SW480 (cell line): ENCODE results near the gene CCDC157.

Experiments
- DNase-seq: peaks from one replicate; pipeline ENCODE4 v3.0.0-alpha.2; 2016; ENCODE audit warnings: low spot score

CCDC157 gene

DNA sequence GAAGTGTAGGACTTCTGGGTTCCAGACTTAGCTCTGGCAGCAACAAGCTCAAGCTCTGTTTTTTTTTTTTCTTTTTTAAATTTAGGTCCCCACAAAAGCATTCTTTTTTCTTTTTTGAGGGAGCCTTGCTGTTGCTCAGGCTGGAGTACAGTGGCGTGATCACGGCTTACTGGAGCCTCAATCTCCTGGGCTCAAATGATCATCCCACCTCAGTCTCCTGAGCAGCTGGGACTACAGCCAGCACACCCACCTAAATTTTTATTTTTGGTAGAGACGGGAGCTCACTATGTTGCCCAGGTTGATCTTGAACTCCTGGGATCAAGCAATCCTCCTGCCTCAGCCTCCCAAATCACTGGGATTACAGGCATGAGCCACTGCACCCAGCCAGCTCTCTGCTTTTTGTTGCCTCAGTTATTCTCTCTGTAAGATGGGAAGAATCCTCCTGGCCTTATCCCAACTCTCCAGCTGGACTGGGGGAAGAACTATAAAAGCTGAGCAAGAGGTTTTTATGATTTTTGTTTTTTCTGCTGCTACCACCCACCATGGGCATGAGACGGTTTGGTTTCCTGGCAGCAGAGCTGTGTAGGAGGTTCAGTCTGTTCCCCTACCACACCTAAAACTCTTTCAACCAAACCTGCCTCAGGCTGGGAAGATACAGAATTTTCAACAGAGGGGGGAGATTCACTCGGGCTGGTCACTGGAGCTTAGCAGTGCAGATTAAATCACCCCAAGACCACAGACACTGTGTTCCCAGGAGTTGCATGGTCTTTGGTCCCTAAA is 57.1 kb downstream of the CCDC157 start:
- no peak for DNase-seq

DNA sequence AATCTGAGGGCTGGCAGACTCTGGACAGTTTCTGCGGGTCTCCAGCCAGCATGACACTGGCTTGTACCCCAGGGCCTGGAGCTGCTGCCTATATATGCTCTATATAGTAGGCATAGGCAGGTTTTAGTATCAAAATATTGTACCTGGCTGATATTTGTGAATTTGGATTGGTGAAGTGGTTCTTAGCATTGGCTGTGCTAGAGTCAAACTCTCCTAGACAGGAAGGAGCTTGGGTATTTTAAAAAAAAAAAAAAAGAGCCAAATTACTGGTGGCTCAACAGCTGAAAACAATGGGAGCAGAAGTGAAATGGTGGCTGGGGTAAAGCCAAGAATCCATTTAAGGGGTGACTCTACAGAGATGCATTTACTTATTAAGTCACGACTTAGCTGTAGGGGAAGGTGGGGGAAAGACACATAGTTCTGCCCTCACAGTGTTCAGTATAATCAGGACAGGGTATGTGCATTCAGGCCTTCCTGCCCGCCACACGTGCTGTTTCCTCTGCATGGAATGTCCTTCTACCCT is 57.8 kb downstream of the CCDC157 start:
- DNase-seq, result no peak

- no peak for DNase-seq
Measured at GRCh38 chr22:30416403-30416802, 59.6 kb downstream of the CCDC157 start.

GRCh38 chr22:30416837-30417236 is 60.0 kb downstream of the CCDC157 start:
- no peak for DNase-seq

GRCh38 chr22:30420347-30421125 is 63.7 kb downstream of the CCDC157 start:
- DNase-seq, result no peak

DNA sequence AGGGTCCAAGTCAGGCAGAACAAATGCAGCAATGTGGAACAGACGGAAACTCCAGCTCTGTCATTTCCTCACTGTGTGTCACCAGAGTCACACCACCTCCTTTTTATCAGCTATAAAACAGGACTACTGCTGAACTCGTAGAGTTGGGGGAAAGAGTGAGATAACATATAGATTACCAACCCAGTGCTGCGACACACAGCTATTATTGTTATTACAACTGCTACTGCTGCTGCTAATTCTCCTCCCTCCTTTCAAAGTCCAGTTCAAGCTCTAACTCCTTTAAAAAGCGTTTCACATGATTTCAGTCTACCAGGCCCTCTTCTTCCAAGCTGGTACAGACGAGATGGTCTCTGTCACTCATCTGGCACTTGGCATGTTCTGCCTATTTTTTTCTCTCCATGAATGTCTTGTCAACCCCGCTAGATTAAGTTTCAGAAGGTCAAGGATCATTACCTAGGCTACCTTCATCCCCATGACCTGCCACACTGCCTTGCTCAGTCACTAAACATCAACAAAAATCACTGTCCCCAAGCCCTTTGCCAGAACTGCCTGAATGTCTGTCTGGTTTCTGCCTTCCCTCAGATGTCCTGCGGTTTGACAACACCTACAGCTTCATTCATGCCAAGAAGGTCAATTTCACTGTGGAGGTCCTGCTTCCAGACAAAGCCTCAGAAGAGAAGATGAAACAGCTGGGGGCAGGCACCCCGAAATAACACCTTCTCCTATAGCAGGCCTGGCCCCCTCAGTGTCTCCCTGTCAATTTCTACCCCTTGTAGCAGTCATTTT is 65.1 kb downstream of the CCDC157 start:
- DNase-seq, result no peak

- DNase-seq, result peak; percentile 86
Measured at GRCh38 chr22:30422481-30423300, 65.9 kb downstream of the CCDC157 start.

DNA sequence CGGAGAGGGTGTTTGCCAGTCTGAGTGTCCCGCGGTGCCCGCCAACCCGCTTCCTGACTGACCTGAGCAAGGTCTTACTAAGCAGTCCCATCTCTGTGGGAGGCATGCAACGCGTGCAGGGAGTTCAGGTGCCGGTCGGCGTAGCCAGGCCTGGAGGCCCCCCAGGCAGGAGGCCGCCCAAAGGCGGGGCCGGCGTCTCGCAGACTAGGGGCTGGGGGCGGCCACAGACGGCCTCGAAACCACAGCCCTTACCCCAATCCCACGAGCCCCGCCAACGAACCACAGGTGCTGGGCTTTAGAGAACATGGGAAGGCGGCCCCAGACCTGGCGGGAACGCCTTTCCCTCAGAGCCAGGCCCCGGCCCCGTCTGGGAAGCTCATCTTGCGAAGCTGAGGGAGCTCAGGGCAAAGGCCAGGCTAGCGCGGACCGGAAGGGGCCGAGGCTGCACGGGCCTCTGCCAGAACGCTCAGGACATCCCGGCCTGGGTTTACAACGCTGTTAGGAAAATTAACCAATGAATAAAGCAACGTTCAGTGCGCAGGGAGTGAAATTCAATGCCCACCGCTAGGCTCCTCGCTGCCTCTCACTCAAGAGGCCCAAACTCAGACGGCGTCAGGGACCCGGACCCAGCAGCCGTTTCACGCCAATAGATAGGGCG is 66.6 kb downstream of the CCDC157 start:
- DNase-seq, result peak; percentile 45

DNA sequence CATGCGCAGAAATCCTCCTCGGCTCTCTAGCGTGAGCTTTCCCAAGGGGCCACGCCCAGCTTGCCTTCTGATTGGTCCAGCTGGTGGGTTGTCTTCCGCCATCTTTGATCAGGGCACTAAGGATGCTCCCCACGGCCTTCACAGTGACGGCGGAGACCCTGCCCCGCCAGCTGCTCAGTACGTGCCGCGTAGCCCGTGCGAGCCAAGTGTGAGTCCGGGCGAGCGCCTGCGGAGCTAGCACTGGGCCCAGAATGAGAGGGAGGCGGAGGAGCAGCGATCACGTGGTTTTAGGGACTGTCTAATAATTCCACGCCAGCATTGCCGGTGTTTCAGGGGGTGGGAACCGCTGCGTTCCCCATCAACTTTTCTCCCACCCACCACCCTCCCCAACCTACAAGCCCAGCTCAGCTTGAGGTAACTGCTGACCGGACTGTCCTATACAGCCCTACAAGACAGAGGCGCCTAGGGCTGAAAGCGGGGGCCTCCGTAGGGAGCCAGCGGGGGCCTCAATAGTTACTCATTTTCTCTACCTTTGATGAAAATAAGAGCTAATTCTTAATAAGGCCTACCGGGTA is 67.2 kb downstream of the CCDC157 start:
- peak; percentile 99 for DNase-seq

GRCh38 chr22:30424534-30425326 is 67.9 kb downstream of the CCDC157 start:
- peak; percentile 23 for DNase-seq

DNA sequence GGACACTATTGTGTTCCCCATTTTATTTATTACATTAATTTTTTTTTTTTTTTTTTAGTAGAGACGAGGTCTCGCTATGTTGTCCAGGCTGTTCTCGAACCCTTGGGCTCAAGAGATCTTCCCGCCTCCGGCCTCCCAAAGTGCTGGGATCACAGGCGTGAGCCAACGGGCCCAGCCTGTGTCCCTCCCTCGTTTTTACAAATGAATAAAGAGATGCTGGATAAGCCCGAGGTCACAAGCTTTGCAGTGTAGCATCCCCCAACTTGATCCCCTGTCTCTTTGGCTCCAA is 68.5 kb downstream of the CCDC157 start:
- no peak for DNase-seq

DNA sequence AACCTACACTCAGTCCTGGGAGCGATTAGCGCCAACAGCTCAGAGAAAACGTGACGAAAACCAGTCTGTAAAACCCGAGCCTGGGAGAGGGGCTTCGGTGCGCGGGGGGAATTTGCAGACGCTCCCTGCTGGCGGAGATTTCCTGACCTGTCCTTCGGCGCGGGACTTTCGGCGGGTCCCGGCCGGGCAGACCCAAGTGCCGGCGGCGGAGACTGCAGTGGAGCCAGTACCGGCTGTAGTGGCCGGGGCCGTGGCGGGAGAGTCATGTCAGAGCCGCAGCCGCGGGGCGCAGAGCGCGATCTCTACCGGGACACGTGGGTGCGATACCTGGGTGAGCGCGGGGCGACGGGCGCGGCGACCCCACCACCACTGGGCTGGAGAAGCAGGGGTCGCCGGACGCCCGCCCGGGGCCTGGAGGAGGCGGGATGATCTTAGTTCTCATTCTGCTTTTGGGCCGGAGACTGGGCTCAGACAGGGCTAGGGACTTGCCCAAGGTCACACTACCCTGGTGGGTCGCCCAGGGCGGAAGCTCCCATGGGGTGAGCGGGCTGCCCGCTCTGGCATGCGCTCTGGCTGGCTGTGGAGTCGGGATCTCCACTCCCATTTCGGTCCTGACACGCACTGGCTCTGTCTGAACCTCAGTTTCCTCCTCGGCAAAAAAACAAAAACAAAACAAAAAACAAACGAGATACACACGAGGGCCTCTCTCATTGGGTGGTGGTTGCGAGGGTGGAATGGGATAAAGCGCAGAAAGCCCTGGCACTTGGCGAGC is 69.0 kb downstream of the CCDC157 start, which contains the start of gene MTFP1:
Gene MTFP1 (plus strand): TSS at position 153 of the 772 bp plus-strand sequence. CDS start 112 bp downstream, at position 265.
- DNase-seq, result peak; percentile 75
